Hepatocyte (in vitro differentiated cells): ENCODE data around the gene PYGO2. TPM values are rescaled to one million over a fixed set of nuclear protein-coding genes. Genes with fewer than 3 reads are reported as not detected.

Source experiments
- DNase-seq: peaks from one replicate; pipeline ENCODE4 v3.0.0-alpha.2; 2016; ENCODE audit warnings: low spot score
- H2AFZ ChIP-seq: fragments of 200-600 bp; sonication (generic); 2 replicates; pipeline ENCODE4 v1.6.0; 2016; ENCODE audit warnings: antibody characterized with exemption, mild to moderate bottlenecking
- H3K27ac ChIP-seq: fragments of 200-600 bp; sonication (generic); 2 replicates; pipeline ENCODE4 v1.5.1; 2016; ENCODE audit warnings: mild to moderate bottlenecking
- H3K27me3 ChIP-seq: fragments of 200-600 bp; sonication (generic); 2 replicates; pipeline ENCODE4 v1.6.1; 2016
- H3K36me3 ChIP-seq: fragments of 200-600 bp; sonication (generic); replicated peaks from 2 replicates; pipeline ENCODE4 v1.5.1; 2016; ENCODE audit warnings: low read depth; ENCODE audit not compliant: insufficient read depth
- H3K4me1 ChIP-seq: fragments of 200-600 bp; sonication (generic); 2 replicates; pipeline ENCODE4 v1.5.1; 2016; ENCODE audit warnings: mild to moderate bottlenecking, moderate library complexity; ENCODE audit not compliant: insufficient read depth
- H3K4me2 ChIP-seq: fragments of 200-600 bp; sonication (generic); 2 replicates; pipeline ENCODE4 v1.6.0; 2016
- H3K4me3 ChIP-seq: fragments of 200-600 bp; sonication (generic); 2 replicates; pipeline ENCODE4 v1.5.1; 2016; ENCODE audit warnings: mild to moderate bottlenecking
- H3K79me2 ChIP-seq: fragments of 200-600 bp; sonication (generic); 2 replicates; pipeline ENCODE4 v1.6.0; 2017; ENCODE audit warnings: mild to moderate bottlenecking
- H3K9me2 ChIP-seq: fragments of 200-600 bp; sonication (generic); replicated peaks from 2 replicates; pipeline ENCODE4 v1.6.0; 2017; ENCODE audit warnings: mild to moderate bottlenecking; ENCODE audit not compliant: insufficient read depth
- H3K9me3 ChIP-seq: fragments of 200-600 bp; sonication (generic); 2 replicates; pipeline ENCODE4 v1.5.1; 2016; ENCODE audit warnings: low read depth, mild to moderate bottlenecking
- H4K20me1 ChIP-seq: fragments of 200-600 bp; sonication (generic); 2 replicates; pipeline ENCODE4 v1.6.0; 2016; ENCODE audit warnings: mild to moderate bottlenecking; ENCODE audit not compliant: insufficient read depth, poor library complexity, severe bottlenecking
- EZH2 ChIP-seq: fragments of 200-600 bp; sonication (generic); IDR thresholded peaks from 2 replicates; pipeline ENCODE4 v1.6.1; 2016; ENCODE audit warnings: antibody characterized with exemption, mild to moderate bottlenecking, borderline replicate concordance
- EZH2phosphoT487 ChIP-seq: fragments of 200-600 bp; sonication (generic); IDR thresholded peaks from one replicate; pipeline ENCODE4 v1.6.1; 2018; ENCODE audit warnings: antibody characterized with exemption, mild to moderate bottlenecking, low read depth, moderate library complexity; ENCODE audit not compliant: unreplicated experiment, severe bottlenecking
- WGBS: methylation state at CpG from one replicate; pipeline ENCODE4 v1.1.6; 2016; ENCODE audit warnings: low lambda C conversion rate; ENCODE audit errors: missing lambda C conversion rate; 5-methylcytosine and 5-hydroxymethylcytosine counted together
- polyA plus RNA-seq: library from polyadenylated mRNA; unstranded; fragments of >200 nt; fragmentation: Nextera tagmentation; extraction: Ambion mirVana; gene quantifications from 2 replicates; pipeline ENCODE4 v1.2.1, GENCODE V29; 2016
- total RNA-seq: library from RNA; depleted of rRNA; stranded (reverse); fragments of >200 nt; gene quantifications from 2 replicates; pipeline ENCODE4 v1.2.3, GENCODE V29; 2014
- TF ChIP-seq, protein P1 (sequence below): fragments of 200-600 bp; sonication (generic); IDR thresholded peaks from 2 replicates; pipeline ENCODE4 v1.5.1; 2016; ENCODE audit warnings: antibody characterized with exemption, mild to moderate bottlenecking; ENCODE audit not compliant: poor library complexity

PYGO2 gene
- total and polyA plus RNA-seq, 2 experiments from 2014 or later, result 21.8 to 28.3 TPM

DNA sequence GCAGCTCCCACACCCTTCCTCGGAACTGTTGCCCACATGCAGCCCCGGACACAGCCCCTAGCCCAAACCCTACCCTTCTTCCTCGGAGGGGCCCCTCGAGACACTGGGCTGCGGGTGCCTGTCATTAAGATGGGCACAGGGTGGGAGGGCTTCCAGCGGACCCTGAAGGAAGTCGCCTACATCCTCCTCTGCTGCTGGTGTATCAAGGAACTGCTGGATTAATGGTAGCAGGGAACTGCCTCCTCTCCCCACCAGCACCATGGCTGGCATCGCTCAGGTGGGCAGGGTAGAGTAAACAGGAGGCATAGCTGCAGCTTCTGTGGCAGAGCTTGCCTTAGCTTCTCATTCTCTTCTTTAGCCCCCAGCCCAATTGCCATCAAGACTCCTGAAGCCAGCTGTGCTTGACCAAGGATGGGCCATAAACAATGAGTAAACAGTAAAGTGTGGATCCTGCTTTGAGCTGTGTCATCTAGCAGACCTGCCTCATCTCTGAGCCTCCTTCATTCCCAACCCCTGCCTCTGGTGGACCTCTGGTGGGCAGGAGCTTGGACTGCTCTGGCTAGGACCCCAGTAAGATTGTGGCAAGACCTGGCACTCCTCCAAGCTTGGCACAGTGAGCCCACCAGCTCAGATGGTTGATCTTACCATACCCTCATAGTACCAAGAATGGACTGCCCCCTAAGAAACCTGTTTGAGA, 32.1 kb upstream of the PYGO2 start, which contains the start of gene LENEP:
Gene LENEP (plus strand): TSS at position 15 of the 697 bp plus-strand sequence. CDS start 22 bp downstream, at position 37.
- H3K4me3 ChIP-seq, result no peak within 1 kb of the TSS
- WGBS, result 83% methylated on average over 8 of the region's 8 CpGs
- H3K79me2 ChIP-seq, result peaks cover under 1% of the 10 kb centered on the region
- H3K4me2 ChIP-seq, result no peak within 1 kb of the TSS
- H3K9me3 ChIP-seq, result no peaks in the 10 kb centered on the region
- H3K36me3 ChIP-seq, result no peaks in the 10 kb centered on the region
- H3K27ac ChIP-seq, result no peak within 1 kb of the TSS
- no peaks in the 10 kb centered on the region for H3K27me3 ChIP-seq
- H2AFZ ChIP-seq, result no peak within 1 kb of the TSS
- TF ChIP-seq EZH2phosphoT487, result no peak
- TF ChIP-seq EZH2, result no peak
- TF ChIP-seq, protein P1, sequence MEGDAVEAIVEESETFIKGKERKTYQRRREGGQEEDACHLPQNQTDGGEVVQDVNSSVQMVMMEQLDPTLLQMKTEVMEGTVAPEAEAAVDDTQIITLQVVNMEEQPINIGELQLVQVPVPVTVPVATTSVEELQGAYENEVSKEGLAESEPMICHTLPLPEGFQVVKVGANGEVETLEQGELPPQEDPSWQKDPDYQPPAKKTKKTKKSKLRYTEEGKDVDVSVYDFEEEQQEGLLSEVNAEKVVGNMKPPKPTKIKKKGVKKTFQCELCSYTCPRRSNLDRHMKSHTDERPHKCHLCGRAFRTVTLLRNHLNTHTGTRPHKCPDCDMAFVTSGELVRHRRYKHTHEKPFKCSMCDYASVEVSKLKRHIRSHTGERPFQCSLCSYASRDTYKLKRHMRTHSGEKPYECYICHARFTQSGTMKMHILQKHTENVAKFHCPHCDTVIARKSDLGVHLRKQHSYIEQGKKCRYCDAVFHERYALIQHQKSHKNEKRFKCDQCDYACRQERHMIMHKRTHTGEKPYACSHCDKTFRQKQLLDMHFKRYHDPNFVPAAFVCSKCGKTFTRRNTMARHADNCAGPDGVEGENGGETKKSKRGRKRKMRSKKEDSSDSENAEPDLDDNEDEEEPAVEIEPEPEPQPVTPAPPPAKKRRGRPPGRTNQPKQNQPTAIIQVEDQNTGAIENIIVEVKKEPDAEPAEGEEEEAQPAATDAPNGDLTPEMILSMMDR, result no peak
- no peaks in the 10 kb centered on the region for H3K9me2 ChIP-seq
- H4K20me1 ChIP-seq, result no peaks in the 10 kb centered on the region
- peaks cover 2% of the 10 kb centered on the region for H3K4me1 ChIP-seq
- no peak for DNase-seq

- Histone ChIP-seq H2AFZ (no peak overlapping the region), H3K4me1 (no peaks in the 10 kb centered on the region), H3K36me3 (no peaks in the 10 kb centered on the region), H3K9me2 (no peaks in the 10 kb centered on the region), H3K27me3 (no peaks in the 10 kb centered on the region), H4K20me1 (no peaks in the 10 kb centered on the region), H3K4me3 (no peak overlapping the region), H3K79me2 (no peaks in the 10 kb centered on the region), H3K9me3 (no peaks in the 10 kb centered on the region), H3K27ac (no peak overlapping the region), H3K4me2 (no peak overlapping the region)
- no peak for DNase-seq
- 86% methylated on average over 14 of the region's 14 CpGs for WGBS
- TF ChIP-seq EZH2phosphoT487, result no peak
- TF ChIP-seq, protein P1, result no peak
- TF ChIP-seq EZH2, result no peak
Observed at GRCh38 chr1:154992721-154993571, 31.4 kb upstream of the PYGO2 start.

- no peaks in the 10 kb centered on the region for H3K9me2 ChIP-seq
- no peaks in the 10 kb centered on the region for H3K36me3 ChIP-seq
- peaks cover 20% of the 10 kb centered on the region for H3K79me2 ChIP-seq
- no peaks in the 10 kb centered on the region for H3K27me3 ChIP-seq
- no peak for DNase-seq
- H4K20me1 ChIP-seq, result no peaks in the 10 kb centered on the region
- no peak overlapping the region for H2AFZ ChIP-seq
- H3K27ac ChIP-seq, result no peak overlapping the region
- no peaks in the 10 kb centered on the region for H3K4me1 ChIP-seq
- no peak overlapping the region for H3K4me2 ChIP-seq
- TF ChIP-seq, protein P1, result no peak
- no peak for TF ChIP-seq EZH2
- no peak for TF ChIP-seq EZH2phosphoT487
- no peaks in the 10 kb centered on the region for H3K9me3 ChIP-seq
- 94% methylated on average over 8 of the region's 8 CpGs for WGBS
- no peak overlapping the region for H3K4me3 ChIP-seq
Observed at GRCh38 chr1:154990276-154990675, 28.7 kb upstream of the PYGO2 start.
